Fibroblast of skin of abdomen (primary cell): ENCODE measurements around the gene CSNK1D.

Experiments
- DNase-seq: peaks from one replicate; pipeline ENCODE4 v3.0.0-alpha.2; 2013

CSNK1D gene

DNA sequence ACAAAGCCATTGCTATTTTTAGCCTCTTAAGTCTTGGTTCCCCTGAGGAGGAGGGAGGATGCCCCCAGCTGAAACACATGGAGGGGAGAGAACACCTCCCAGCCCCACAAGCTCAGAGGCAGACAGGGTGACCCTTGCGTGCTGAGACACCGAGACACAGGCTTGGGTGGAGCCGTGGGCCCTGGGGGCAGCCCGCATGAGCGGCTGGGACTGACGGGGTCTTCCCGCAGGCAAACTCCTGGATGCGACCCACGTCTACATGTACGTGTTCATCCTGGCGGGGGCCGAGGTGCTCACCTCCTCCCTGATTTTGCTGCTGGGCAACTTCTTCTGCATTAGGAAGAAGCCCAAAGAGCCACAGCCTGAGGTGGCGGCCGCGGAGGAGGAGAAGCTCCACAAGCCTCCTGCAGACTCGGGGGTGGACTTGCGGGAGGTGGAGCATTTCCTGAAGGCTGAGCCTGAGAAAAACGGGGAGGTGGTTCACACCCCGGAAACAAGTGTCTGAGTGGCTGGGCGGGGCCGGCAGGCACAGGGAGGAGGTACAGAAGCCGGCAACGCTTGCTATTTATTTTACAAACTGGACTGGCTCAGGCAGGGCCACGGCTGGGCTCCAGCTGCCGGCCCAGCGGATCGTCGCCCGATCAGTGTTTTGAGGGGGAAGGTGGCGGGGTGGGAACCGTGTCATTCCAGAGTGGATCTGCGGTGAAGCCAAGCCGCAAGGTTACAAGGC lies 34.9 kb downstream of the CSNK1D start:
- DNase-seq: peak; percentile 78

DNA sequence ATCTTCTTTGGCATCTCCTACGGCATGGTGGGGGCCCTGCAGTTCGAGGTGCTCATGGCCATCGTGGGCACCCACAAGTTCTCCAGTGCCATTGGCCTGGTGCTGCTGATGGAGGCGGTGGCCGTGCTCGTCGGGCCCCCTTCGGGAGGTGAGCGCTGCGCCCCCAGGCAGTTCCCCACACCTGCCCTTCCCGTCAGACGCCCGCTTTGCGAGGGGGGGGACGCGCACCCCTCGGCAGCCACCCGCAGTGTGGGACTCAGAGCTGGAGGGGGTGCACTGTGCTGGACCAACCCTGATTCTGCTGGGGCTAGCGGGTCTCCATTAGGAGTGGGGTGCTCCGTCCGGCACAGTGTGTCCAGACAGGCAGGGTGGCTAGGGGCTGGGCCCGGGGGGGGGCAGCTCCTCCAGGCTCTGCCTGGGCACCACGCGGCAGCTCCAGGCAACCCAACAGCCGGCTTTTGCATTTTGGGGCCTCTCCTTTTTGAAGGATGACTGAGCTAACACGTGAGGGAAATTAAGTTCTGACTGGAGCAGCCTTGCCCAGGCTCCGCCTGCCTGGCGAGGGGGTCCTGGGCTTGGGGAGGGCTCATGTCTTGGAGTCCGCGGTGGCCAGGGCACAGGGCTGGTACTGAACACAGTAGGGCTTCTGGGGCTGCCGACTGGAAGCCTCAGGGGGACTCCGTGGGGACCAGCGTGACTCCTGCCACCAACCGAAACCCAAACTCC lies 35.6 kb downstream of the CSNK1D start:
- DNase-seq: no peak

DNA sequence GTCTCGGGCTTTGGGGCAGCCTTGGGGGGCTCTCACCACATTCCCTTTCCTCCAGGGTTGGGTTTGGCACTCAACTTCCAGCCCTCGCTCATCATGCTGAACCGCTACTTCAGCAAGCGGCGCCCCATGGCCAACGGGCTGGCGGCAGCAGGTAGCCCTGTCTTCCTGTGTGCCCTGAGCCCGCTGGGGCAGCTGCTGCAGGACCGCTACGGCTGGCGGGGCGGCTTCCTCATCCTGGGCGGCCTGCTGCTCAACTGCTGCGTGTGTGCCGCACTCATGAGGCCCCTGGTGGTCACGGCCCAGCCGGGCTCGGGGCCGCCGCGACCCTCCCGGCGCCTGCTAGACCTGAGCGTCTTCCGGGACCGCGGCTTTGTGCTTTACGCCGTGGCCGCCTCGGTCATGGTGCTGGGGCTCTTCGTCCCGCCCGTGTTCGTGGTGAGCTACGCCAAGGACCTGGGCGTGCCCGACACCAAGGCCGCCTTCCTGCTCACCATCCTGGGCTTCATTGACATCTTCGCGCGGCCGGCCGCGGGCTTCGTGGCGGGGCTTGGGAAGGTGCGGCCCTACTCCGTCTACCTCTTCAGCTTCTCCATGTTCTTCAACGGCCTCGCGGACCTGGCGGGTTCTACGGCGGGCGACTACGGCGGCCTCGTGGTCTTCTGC lies 36.3 kb downstream of the CSNK1D start:
- DNase-seq: no peak

DNA sequence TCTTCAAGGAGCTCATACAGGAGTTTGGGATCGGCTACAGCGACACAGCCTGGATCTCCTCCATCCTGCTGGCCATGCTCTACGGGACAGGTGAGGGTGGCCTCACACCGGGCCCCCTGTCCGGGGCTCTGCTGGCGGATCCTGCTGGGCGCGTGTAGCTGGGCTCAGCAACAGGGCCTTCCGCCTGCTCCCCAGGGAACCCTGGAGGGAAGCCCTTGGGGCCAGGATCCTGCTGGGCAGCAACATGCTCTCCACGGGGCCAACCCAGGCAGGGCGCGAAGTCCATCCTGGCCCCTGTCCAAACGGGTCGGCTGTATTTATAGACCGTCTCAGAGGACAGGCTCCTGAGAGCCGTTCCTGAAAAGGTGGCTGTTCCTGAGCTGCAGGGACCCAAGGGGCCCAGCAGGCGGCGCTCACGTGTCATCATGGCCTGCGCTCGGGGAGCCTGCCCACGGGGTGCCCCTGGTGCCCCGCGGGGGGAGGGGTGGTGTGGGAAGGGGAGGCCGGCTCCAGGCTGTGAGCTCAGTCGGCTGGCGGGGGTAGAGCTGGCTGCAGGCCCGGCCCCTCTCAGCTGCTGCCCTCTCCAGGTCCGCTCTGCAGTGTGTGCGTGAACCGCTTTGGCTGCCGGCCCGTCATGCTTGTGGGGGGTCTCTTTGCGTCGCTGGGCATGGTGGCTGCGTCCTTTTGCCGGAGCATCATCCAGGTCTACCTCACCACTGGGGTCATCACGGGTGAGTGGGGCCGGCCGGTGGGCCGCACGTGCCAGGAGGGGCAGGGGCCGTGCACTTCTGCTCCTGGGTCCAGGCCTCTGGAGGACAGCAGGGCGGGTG lies 37.1 kb downstream of the CSNK1D start:
- DNase-seq: peak; percentile 51

DNA sequence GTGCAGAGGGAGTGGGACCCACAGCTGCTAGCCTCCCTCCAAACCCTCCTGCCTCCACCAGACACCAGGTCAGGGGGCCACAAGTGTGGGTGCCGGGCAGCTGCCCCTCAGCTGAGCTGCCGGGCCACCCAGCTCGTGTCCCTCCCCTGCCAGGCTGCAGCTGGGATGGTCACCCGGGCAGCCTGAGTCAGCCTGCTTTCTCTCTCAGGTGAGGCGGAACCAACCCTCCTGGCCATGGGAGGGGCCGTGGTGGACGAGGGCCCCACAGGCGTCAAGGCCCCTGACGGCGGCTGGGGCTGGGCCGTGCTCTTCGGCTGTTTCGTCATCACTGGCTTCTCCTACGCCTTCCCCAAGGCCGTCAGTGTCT lies 37.7 kb downstream of the CSNK1D start:
- no peak for DNase-seq

DNA sequence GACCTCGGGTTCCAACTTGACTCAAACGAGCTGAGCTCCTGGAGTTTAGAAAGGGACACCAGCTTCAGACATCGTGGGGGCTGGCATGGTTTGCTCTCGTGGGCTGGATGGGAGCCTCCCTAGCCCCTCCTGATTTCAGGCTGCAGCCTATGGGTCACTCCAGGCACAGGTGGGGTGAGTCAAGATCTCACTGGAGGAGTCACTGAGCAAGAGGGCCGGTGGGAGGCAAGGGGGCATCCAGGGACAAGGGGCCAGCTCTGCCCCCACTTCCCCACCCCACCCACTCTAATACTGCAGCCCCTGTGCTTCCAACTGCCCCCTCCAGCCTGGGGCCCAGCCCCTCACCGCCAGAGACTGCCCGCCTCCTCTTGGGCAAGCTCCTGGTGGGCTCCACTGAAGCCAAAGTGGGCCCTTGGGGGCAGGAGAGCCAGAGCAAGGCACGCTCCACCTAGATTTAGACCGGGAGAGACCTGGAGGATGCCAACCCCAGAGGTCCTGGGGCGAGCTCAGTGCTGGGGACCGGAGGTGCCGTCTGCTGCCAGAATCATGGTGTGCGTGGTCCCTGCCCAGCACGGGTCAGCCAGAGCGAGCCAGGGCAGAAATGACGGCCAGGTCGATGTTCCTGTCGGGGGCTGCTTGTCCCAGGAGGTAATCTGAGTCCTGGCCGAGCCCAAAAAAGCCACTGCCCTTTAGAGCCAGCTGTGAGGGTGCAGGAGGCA lies 38.3 kb downstream of the CSNK1D start:
- DNase-seq: no peak

DNA sequence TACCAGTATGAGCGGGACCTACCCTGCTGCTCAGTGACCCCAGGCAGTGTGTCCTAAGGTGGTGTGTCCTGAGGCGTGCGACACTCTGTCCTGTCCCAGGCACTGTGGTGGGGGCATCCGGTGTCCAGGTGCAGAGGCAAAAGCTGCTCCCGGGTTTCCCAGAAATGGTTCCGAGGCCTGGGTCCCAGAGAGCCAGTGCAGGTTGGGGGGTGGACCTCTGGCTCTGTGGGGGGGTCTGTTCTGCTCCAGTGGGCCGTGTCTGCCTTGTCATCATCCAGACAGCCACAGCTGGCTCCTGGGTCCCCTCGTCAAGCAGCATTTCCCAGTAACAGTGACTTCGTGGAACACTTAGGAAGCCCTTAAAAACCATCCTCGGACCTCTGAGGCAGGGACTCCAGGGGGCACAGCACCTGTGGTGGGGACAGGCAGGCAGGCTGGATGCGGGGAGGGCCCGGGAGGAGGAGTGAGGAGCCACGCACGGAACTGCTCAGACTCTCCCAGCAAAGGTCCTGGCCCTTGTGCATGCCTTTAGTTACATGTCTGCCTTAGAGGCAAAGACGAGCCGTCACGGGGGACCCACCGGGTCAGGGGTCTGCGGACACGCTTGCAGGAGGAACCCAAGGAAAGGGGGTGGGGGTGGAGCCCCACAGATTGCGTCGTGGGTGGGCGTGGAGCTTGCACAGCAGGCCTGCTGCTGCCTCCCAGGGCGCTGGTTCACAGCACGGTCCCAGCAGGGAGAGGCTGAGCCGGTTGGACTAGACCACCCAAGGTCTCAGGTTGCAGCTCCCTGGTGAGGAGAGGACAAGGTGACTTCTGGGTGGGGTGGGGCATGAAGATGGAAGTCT lies 39.1 kb downstream of the CSNK1D start:
- DNase-seq: no peak

DNA sequence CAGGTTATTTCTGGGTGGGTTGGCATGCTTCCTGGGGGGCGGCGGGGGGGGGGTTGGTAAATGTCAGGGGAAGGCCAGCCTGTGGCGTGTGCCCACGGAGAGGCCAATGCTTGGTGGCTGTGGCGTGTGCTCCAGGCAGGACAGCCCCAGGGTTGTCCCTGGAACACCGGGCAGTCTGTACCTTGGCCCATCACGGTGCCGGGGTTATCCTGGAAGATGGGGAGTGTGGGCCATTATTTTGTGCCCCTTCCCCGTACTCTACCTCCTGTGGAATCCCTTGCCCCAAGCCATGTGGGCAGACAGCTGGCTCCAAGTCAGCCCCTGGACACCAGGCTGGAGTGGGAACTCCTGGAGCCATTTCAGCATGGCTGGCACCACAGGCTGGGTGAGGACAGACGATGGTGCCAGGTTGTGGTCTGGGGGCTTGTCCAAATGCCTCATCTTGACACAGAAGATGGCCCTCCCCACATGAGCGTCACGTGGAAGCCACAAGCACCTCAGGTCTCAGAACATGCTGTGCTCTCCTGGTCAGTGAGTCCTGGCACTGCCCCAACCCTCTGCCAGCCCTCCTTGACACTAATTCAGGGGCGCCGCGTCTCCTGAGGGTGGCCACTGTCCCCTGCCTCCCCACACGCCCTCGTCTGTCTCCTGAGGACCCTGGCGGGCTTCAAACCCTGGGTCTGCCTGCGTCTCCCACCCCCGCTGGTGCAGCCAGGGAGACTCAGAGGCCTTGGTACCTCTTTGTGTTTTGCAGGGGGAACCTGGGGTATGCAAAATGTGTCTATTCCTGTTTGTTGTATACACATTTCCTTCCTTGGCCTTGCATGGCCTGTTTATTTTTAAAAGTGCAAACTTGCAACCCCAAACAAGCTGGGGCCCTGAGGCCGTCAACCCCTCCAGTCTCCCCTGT lies 40.4 kb downstream of the CSNK1D start:
- DNase-seq: no peak

DNA sequence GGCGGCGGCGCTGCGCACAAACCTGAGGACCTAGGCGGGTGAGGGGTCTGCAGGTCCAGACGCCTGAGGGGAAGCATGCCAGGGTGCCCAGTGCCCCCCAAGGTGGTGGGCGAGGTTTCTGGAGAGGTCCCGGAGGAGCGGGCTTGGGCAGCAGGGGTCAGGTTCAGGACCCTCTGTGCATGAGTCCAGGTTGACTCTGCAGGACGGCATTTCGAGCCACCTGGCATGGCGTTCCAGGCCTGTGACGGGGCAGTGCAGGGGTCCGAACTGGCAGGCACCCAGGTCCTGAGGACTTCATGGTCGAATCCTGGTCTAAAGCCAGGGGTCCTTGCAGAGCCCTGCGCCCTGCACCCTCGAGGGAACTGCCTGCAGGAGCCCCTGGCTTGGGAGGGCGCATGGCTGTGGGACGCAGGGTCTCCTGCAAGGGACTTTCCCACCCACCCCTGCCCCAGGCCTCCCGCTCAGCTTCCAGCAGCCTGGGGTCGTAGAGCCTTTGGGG lies 41.1 kb downstream of the CSNK1D start:
- DNase-seq: no peak

DNA sequence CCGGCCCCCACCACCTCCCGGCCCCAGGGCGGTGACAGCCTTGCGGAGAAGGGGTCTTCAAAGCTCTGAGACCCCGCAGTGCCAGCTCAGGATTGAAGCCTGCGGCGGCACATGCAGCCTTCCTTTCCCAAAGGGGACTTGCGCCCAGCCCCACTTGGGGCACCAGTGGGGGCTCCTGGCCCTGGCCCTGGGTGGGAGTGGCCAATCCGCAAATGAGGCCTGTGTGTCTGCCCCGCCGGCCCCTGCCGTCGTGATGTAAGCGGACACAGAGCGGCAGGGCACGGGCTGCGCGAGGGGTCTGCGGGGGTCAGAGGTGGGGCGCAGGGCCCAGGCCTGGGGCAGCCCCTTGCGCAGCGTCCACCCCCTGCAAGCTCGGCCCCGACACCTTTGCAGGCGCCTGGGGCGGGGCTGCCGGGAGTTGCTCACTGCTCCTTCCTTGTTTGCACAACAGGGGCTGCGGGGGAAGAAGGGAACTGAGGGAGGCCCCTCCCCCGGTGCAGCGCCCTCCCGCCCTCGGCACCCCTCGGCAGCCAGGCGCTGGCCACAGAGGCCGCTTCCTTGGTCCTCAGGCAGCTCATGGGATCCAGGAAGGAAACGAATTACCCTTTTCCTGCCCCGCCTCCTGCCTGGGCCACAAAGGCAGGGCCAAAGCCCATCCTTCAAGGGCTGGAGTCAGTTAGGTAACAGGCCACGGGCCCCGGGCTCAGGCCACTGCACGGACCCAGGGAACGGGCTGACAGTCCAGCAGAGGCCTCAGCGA lies 41.8 kb downstream of the CSNK1D start:
- DNase-seq: no peak

DNA sequence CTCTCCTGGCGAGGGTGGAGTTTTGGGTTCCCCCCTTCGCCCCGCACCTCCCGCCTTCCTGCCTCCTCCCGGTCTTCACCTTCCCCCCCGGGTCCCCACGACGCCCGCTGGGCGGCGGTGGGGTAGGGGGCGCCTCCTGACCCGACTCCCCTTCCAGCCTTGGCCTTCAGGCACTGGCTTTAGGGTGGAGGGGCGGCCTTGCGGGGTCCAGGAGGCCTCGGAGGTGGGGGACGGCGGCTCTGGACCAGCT lies 42.3 kb downstream of the CSNK1D start:
- DNase-seq: no peak

DNA sequence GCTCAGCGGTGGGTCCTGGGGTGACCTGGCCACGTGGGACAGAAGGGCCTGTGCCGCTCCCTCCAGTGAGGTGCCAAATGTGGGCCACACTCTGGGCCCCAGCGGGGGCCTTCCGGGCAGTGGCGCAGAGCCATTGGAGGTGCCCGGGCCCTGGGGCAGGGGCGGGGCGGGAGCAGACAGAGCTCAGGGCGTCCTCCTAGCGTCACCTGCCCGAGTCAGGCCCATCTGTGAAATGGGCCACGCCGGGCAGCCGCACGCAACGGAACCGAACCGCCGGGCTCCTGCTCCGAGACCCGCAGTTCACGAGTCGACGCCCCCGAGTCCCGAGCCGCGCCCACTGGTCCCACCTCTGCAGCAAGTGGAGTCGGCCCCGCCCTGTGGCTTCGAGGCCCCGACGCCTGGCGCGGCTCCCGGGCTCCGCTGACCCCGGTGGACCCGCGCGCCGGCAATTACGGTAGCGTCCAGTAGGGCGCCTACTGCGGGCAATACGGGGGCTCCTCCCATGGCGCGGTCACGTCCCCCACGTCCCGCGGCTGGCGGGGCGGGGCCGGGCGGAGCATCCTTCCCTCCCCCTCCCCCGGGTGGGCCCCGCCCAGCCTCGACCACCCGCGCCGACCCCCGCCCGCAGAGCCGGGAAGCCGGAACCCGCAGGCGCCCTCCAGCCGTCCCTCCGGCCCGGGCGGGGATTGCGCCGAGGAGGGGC lies 42.7 kb downstream of the CSNK1D start:
- DNase-seq: peak; percentile 86

DNA sequence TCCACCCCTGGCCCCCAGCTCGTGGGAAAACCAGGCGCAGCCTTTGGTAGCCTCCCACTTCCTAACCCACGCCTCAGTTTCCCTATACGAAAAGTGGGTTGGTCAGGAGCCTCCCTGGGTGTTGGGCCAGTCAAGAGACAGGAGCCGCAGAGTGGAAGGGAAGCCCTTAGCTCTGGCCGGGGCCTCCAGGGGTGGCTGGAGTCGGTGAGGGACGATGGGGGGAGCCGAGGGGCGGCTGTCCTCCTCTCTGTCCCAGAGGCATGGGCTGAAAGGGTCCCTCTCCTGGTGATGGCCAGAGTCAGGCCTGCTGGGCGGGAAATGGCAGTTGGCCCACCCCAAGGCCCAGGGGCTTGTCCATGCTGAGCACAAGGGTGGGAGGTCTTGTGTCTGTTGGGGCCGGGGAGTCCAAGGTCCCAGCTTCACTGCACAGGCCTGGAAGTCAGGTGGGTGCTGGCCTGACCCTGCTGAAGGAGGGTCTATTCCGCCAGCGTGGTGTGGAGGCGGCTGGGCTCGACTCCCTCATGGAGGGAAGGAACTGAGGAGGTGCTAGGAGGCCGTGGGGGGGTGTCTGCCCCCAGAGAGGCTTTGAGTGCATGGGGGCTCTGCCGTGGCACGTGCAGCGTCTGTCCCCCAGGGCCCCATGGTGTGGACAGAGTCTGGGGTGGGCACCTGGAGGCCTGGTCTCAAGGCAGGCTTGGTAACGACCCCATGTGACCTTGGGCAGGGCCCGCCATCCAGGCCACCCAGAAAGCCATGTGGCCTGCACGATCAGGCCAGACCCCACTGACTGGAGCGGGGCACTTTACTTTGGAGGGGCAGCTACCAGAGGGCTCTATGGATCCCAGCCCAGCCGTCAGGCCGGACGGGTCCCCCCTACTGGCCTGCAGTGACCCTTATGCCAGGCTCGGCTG lies 43.5 kb downstream of the CSNK1D start:
- no peak for DNase-seq

DNA sequence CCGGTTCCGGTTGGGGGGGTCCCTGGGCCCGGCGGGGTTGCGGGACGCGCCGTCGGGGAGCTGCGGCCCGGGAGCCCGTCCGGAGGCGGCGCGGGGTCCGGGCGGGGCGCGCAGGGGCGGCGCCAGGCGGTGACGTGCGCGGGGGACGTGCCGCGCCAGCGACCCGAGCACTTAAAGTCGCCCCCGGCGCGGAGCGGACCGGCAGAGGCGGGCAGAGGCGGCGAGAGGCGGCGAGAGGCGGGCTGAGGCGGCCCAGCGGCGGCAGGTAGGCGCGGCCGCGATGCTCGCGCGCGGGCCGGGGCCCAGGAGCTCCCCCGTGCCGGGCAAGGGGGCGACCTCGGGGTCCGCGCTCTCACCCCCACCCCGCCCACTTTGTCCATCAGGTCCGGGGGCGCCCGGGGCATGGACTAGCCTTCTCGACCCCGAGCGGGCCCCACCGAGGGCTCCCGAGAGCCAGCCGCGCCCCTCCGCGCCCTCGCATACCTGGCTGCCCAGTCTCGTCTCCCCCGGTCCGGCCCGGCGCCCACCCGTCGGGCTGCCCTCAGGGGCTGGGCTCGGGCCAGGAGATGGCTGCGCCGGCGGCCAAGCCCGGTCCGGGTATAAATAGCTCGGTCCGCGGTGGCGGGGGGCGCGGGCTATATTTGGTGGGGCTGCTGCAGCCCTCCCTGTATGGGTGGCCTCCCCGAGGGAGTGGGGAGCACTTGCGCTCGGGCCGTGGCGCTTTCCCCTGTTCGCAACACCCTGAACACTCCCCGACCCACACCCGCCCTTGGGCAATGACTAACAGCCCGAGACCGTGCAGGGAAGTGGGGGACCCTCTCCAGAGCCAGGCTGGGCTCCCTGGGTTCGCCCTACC lies 44.4 kb downstream of the CSNK1D start, which contains the start of gene SLC16A3:
Gene SLC16A3, plus strand, starts transcription at position 201 of the 856 bp plus-strand sequence. CDS start 6,967 bp downstream, outside the sequence.
- peak; percentile 82 for DNase-seq

DNA sequence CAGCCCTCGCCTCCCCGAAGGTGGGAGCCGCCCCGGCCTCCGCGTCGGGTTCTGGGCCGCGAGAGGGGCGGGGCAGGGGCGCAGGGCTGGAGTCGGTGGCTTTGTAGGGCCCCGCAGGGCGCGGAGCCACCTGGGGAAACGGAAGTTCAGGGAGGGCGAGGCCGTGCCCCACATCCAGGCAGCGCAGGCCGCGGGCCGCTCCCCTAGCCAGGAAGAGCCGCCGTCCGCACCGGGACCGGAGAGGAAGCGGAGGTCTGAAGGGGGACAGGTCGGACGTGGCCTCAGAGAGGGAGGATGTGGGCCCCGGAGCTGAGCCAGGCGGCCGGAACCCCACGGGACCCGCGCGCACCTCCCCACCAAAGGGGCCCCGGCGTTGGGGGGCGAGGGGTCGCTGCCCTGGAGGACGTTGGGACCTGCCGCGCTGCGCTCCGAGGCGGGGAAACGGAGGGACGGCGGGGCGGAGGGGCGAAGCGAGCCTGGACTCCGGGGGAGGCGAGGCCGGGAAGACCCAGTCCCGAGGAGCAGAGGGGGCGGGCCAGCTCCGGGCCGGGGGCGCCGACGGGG lies 45.1 kb downstream of the CSNK1D start:
- no peak for DNase-seq

DNA sequence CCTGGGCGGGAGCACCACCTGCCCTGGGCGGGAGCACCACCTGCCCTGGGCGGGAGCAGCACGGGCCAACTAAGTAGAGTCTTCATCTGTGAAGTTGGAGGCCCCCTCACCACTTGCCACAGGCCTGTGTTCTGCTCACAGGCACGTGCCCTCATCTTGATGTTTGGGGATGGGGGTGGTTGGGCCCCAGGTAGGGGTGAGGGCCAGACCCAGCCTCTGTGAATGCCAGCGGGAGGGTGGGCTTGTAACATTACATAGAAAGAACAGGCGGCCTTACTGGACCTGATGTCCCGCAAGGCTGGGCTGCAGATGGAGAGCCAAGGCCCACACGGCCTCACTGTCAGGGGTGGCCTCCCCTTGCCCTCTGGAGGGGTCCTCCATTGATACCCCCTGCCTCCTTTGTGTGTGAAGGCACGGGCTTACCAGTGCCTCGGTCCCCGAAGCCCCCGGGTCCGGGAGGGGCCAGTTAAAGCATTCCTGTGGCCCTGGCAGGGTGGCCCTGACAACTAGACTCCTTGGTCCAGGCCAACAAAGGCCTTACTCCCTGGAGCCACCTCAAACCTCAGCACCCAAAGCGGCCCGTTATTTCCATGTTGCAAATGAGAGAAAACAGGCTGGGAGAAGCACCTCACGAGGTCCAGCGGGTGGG lies 45.7 kb downstream of the CSNK1D start:
- no peak for DNase-seq
